ENCODE measurements around the gene SPOCK1.

Gene SPOCK1

DNA sequence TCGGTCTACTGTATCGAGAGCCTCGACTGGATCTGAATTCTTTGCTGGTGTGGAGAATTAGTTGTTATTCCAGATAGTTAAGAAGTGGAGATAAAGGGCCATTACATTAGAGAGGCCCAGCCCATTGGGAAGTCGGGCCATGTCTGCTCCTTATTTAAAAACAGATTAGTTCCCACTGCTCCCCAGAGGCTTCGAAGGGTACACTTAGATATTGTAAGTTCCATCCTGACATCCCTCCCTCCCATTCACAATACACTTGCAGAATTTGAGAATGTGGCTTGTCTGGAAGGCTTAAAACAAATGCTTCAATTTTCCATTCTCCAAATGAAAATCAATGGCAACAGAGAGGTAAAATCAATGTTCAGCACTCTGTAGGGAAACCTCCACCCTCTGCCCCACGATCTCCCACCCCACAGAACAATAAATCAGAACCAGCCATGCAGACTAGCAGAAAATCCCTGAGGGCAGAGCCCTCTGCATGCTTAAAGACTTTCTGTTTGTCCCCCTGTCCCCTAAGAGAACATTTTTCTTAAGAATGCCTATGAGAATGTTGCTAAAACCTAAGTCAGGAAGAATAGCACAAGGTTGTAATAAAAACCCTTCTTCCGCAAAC, 364.1 kb downstream of the SPOCK1 start:
- H3K4me3 ChIP-seq (ENCODE audit: control insufficient read depth, low read depth, low read length) = no peak overlapping the region
- TF ChIP-seq, protein P1, sequence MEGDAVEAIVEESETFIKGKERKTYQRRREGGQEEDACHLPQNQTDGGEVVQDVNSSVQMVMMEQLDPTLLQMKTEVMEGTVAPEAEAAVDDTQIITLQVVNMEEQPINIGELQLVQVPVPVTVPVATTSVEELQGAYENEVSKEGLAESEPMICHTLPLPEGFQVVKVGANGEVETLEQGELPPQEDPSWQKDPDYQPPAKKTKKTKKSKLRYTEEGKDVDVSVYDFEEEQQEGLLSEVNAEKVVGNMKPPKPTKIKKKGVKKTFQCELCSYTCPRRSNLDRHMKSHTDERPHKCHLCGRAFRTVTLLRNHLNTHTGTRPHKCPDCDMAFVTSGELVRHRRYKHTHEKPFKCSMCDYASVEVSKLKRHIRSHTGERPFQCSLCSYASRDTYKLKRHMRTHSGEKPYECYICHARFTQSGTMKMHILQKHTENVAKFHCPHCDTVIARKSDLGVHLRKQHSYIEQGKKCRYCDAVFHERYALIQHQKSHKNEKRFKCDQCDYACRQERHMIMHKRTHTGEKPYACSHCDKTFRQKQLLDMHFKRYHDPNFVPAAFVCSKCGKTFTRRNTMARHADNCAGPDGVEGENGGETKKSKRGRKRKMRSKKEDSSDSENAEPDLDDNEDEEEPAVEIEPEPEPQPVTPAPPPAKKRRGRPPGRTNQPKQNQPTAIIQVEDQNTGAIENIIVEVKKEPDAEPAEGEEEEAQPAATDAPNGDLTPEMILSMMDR (IDR thresholded peaks at IDR 0.05; ENCODE audit: control insufficient read depth, insufficient read depth, low read depth, low read length, missing control alignments) = no peak
- DNase-seq (ENCODE audit: low read depth) = no peak

DNA sequence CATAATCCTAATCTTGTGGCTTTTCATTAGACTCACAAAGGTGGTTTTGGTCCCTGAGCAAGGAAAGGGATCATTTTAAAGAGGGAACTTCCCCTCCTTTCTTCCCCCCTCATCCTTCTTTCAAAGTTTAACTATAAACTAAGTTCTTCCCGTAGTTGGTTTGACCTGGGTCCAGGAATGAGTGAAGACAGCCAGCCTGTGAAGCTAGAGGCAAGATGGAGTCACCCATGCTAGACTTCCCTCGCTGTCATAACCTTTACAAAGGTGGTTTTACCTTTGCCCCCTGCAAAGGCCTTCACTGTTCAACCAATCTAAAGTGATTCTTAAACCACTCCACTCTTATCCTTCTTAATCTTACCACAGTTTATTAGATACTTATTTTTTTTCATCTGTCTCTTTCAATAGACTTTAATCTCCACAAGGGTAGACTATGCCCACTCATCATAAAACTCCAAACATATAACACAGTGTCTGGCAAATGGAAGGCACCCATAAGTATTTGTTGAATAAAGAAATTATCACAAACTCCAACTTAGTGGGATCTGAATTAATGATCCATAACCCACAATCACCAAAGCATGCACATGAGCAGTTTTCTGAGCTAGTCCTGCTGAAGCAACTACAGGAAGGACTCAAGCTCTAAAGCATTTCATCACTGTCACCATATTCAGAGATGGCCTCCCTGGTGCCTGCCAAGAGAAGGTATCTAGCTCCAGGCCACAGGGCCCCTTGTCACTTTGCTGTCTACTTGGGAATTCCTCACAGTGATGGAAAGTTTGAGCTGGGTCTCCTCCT, 369.0 kb downstream of the SPOCK1 start:
- no peak for DNase-seq (ENCODE audit: low read depth)

DNA sequence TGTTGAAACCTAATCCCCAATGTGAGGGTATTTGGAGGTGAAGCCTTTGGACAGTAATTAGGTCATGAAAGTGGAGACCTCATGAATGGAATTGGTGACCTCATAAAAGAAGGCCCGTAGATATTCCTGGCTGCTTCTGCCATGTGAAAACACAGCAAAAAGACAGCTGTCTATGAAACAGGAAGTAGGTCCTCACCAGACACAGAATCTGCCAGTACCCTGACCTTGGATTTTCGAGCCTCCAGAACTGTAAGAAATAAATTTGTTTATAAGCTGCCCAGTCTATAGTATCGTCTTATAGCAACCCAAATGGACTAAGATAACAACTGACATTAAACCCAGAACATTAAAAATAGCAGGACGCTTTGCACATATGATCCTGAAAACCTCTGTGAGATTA, 371.1 kb downstream of the SPOCK1 start:
- TF ChIP-seq, protein P1 (IDR thresholded peaks at IDR 0.05; ENCODE audit: control insufficient read depth, insufficient read depth, low read depth, low read length, missing control alignments) = no peak

More for the DNA sequence above, 369.0 kb downstream of the SPOCK1 start:
- no peak overlapping the region for H3K4me3 ChIP-seq (ENCODE audit: control insufficient read depth, low read depth, low read length)
- TF ChIP-seq, protein P1 (IDR thresholded peaks at IDR 0.05; ENCODE audit: control insufficient read depth, insufficient read depth, low read depth, low read length, missing control alignments) = no peak

DNA sequence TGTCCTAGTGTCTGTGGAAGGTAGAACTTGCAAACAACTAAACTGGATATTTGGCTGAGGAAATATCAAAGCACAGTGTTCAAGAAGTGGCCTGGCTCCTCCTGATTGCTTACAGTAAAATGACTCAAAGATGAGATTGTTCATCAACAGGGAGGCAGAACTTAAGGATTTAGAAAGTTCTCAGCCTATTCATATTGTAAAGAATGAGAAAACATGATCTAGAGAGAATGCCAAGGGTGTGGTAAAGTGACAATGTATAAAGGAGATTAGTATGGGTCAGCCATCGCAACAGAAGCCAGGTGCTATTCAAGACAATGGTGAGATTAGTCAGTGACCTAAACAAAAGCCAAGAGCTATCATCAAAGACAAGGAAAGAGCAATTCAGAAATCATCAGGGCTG, 372.3 kb downstream of the SPOCK1 start:
- no peak overlapping the region for H3K4me3 ChIP-seq (ENCODE audit: control insufficient read depth, low read depth, low read length)
- TF ChIP-seq, protein P1 (IDR thresholded peaks at IDR 0.05; ENCODE audit: control insufficient read depth, insufficient read depth, low read depth, low read length, missing control alignments) = no peak
- DNase-seq (ENCODE audit: low read depth) = no peak

More for the DNA sequence above, 371.1 kb downstream of the SPOCK1 start:
- no peak for DNase-seq (ENCODE audit: low read depth)
- no peak overlapping the region for H3K4me3 ChIP-seq (ENCODE audit: control insufficient read depth, low read depth, low read length)

DNA sequence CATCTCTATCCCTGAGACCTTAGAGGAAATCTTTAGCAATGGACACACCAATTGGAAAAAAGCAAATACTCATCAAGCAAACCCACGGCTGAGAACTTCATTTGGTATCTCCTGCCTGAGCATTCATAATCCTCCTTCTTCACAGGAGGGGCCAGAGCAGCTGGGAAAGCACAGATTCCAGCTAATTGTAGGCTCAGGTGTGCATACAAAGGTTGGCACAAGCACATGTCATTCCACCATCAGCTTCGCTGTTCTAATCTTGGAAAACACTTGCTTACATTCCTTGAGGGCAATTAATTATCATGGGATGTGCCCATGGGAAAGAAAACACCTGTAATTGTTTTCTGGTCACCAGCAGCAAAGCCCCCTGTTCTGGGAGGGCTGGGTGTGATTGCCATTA, 376.6 kb downstream of the SPOCK1 start:
- H3K4me3 ChIP-seq (ENCODE audit: control insufficient read depth, low read depth, low read length) = no peak overlapping the region
- TF ChIP-seq, protein P1 (IDR thresholded peaks at IDR 0.05; ENCODE audit: control insufficient read depth, insufficient read depth, low read depth, low read length, missing control alignments) = no peak
- no peak for DNase-seq (ENCODE audit: low read depth)

DNA sequence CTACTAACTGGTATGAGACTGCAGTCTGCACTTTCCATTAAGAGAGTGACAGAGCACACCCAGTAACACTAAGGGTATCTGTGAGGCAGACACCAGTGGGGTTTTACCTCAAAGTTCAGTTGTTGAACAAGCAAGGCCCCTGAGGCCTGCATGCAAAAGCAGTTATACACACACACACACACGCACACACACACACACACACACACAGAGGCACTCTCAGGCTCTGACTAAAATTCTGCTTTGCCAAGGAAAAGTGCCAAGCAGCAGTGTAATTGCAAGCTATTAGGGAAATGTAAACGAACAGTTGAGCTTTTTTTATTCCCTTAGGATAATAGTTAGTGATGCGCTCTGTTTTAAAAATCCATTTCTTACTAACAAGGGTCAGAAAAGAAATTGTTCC, 377.1 kb downstream of the SPOCK1 start:
- TF ChIP-seq, protein P1 (IDR thresholded peaks at IDR 0.05; ENCODE audit: control insufficient read depth, insufficient read depth, low read depth, low read length, missing control alignments) = no peak
- no peak for DNase-seq (ENCODE audit: low read depth)
- no peak overlapping the region for H3K4me3 ChIP-seq (ENCODE audit: control insufficient read depth, low read depth, low read length)
